Occipital lobe (tissue), 2 donors: Measurements from ENCODE around the gene MRAS. TPM values are rescaled to one million over a fixed set of nuclear protein-coding genes. Genes with fewer than 3 reads are reported as not detected.
"Not testable (repeated sequence)": the region's sequence is repeated elsewhere in the genome, so short reads cannot be mapped to it uniquely, and the experiment has no call there.

Experiments used
- DNase-seq: peaks from one replicate; lab custom pipeline; 2025; lab: John Stamatoyannopoulos, UW
- total RNA-seq: library from RNA; depleted of rRNA; stranded (reverse); fragments of >200 nt; gene quantifications from one replicate; pipeline ENCODE4 v1.2.3, GENCODE V29; 2014

Gene MRAS
- total RNA-seq, 1 donor from 2014 or later = 53.3 TPM

GRCh38 chr3:138412821-138413551 lies 64.6 kb downstream of the MRAS start:
- DNase-seq = no peak

DNA sequence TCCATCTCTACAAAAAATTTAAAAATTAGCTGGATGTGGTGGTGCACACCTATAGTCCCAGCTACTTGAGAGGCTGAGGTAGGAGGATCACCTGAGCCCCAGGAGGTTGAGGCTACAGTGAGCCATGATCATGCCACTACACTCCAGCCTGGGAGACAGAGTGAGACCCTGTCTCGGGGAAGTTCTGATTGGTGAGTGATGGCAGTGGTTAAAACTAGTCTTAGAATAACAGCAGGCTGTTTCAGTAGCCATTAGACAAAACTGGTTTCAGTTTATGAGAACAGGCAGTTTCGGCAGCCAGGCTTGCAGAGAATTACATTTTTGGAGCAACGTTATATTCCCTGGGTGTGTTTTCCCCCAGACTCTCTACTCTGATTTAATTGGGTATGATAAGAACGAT lies 67.9 kb downstream of the MRAS start:
- not testable (repeated sequence) for DNase-seq

GRCh38 chr3:138417559-138417982 lies 69.2 kb downstream of the MRAS start:
- peak; percentile 59 for DNase-seq

DNA sequence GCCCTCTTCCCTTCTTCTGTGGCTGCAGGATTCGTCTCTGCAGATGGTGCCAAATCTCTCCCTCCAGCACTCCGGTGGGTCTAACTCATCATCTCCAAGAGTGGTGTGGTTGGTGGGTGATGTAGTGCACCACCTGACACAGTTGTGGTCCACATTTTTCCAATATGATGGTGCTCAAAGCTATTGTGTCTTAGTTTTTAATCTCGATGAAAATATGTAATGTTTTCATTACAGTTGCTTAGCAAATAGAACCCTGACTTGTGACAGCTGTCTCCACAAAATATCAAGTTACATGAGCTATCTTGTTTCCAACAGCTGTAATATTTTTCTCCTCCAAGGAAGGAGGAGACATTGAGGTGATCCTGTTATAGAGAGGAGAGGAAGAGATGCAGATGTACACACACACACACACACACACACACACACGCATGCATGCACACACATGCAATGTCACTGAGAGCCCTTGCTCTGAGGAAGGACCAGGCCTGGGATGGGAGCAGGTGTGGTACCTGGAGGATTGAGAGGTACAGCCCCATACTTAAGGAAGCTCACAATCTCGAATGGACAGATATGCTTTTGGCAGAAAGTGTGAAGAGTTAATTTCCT lies 70.3 kb downstream of the MRAS start:
- DNase-seq = no peak

- no peak for DNase-seq
Measured at GRCh38 chr3:138423316-138423715, 74.9 kb downstream of the MRAS start.

GRCh38 chr3:138424323-138424722 lies 75.9 kb downstream of the MRAS start:
- no peak for DNase-seq

GRCh38 chr3:138426211-138426610 lies 77.8 kb downstream of the MRAS start:
- DNase-seq = no peak

GRCh38 chr3:138426754-138427153 lies 78.4 kb downstream of the MRAS start:
- DNase-seq = not testable (repeated sequence)

DNA sequence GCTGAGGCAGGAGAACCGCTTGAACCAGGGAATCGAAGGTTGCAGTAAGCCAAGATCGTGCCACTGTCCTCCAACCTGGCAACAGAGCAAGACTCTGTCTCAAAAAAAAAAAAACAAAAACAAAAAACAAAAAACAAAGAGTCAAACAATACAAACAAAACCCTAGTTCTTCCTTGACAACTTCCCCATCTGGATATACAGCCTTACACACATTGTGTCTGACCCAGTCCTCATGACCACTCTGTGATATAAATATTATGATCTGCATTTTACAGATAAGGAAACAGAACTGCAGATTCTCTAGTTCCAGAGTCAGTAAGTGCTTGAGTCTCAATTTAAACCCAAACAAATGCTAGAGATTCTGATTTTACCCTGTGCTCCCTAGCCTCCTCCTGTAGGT lies 81.3 kb downstream of the MRAS start:
- DNase-seq = no peak

DNA sequence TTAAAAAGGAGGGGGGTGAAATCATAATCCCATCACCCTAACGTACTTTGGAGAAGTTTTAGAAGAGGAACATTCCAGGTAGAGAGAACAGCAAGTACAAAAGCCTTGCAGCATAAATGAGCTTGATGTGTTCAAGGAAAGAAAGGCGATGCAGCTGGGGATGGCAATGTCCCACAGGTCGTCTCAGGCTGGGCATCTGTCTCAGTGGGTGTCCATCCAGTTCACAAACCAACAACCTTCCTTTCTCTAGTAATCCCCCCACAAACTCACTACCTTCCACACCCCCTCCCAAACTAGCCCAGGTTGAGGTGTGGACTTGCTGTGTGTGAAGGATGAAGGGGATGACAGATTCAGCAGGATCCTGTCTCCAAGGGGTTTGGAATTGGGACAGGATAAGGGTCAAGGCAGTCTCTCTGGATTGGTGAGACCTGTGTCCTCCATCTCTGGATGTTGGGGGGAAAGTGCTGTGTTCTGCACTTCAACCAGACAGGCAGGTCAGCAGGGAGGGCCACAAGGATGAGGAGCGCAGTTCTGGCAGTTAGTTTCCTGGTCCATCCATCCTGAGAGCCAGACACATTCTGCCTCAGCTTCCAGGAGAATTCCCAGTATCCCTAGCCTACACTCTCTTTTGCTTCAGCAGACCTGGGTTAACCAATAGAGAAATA lies 84.3 kb downstream of the MRAS start:
- DNase-seq = no peak

- DNase-seq = no peak
Measured at GRCh38 chr3:138433892-138434275, 85.5 kb downstream of the MRAS start.

- DNase-seq = peak; percentile 62
Measured at GRCh38 chr3:138434276-138434874, 86.0 kb downstream of the MRAS start, which contains the start of gene ESYT3. Gene ESYT3 (plus strand): TSS chr3:138434616. CDS start chr3:138434799, 183 bp downstream.

DNA sequence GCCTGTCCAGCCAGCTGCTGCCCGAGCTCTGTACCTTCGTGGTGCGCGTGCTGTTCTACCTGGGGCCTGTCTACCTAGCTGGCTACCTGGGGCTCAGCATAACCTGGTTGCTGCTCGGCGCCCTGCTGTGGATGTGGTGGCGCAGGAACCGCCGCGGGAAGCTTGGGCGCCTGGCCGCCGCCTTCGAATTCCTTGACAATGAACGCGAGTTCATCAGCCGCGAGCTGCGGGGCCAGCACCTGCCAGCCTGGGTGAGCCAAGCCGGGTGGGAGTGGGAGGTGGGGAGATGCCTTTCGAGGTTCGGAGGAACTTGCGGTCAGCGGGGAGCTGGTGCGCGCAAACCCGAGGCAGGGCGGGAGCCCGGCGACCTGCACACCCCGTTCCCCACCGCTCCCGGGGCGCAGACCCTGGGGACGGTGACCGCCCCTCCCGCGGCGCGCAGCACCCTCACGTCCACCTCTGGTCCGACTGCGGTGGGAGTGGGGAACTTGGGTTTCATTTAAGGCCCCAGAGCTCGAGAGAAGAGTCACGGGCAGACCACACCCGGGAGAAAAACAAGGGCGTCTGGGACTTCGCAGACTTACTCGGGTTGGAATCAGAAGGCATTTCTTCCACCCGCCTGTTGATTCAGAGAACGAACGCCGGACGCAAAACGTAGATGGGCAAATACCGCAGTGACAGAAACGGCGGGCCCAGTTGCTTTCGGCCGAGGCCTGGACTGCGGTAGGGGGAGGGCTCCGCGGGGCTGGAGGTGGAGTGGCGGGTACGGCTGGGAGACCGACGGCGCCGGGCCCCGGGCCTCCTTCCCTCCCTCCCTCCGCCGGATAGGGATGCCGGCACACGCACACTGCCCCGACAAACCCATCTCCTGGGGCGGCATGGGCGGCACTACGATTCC lies 86.7 kb downstream of the MRAS start:
- peak; percentile 2 for DNase-seq

GRCh38 chr3:138435840-138436239 lies 87.5 kb downstream of the MRAS start:
- no peak for DNase-seq

DNA sequence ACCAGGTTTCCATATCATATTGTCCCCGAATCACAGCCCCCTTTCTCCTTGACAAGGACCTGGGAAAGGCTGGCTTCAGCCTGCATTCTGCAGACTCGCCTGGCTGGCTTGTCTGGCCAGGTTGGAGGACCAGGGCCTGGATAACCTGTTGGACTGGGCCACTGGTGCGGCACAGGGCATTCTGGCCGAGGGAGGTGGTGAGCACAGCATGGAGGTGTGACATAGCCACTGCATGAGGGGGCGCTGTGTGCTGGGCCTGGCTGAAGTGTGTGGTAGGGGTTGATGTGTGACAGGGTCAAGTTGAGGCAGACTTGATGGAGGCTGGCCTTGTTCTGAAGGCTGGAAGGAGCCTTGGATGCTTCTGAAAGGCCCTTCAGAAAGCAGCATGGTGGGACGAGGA lies 88.9 kb downstream of the MRAS start:
- no peak for DNase-seq

DNA sequence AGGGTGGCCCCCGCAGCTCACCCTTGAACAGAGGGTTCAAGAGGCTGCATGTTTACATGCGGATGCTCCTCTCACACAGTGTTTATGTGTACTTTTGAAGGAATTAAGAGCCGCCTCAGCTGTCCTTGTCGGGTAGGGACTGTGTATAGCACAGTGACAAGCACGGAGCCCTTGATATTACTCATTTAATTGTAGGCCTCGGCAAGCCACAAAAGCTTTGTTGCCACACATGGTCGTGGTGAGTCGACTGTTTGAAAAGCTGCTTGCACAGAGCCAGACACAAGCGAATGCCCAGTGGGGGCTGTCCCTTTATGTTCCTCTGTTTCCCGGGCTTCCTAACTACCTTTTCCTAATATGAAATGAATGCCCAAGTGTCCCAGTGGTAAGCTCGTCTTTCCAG lies 90.5 kb downstream of the MRAS start:
- no peak for DNase-seq

- no peak for DNase-seq
Measured at GRCh38 chr3:138439646-138440045, 91.3 kb downstream of the MRAS start.

GRCh38 chr3:138440121-138440521 lies 91.7 kb downstream of the MRAS start:
- no peak for DNase-seq

GRCh38 chr3:138440596-138440995 lies 92.2 kb downstream of the MRAS start:
- DNase-seq = no peak

- no peak for DNase-seq
Measured at GRCh38 chr3:138441256-138441655, 92.9 kb downstream of the MRAS start.

GRCh38 chr3:138441742-138442141 lies 93.4 kb downstream of the MRAS start:
- DNase-seq = no peak
